ENCODE measurements around the gene CNTN5. TPM values are rescaled to one million over a fixed set of nuclear protein-coding genes. Genes with fewer than 3 reads are reported as not detected.

Gene CNTN5
- total RNA-seq, 3 donors from 2014 or later, result 0.35 TPM; not detected in 2

GRCh38 chr11:99307510-99308088, 286.9 kb downstream of the CNTN5 start:
- Histone ChIP-seq H3K9me3 (no peaks in the 10 kb centered on the region), H3K4me3 (no peak overlapping the region), H3K4me1 (ENCODE audit: low read depth) (no peaks in the 10 kb centered on the region), H3K36me3 (ENCODE audit: low read depth) (no peaks in the 10 kb centered on the region)
- DNase-seq (no peak), ATAC-seq (no peak)
- intact Hi-C loops (cut with DNase I, micrococcal nuclease), result no loop called here
- TF ChIP-seq, protein P1, sequence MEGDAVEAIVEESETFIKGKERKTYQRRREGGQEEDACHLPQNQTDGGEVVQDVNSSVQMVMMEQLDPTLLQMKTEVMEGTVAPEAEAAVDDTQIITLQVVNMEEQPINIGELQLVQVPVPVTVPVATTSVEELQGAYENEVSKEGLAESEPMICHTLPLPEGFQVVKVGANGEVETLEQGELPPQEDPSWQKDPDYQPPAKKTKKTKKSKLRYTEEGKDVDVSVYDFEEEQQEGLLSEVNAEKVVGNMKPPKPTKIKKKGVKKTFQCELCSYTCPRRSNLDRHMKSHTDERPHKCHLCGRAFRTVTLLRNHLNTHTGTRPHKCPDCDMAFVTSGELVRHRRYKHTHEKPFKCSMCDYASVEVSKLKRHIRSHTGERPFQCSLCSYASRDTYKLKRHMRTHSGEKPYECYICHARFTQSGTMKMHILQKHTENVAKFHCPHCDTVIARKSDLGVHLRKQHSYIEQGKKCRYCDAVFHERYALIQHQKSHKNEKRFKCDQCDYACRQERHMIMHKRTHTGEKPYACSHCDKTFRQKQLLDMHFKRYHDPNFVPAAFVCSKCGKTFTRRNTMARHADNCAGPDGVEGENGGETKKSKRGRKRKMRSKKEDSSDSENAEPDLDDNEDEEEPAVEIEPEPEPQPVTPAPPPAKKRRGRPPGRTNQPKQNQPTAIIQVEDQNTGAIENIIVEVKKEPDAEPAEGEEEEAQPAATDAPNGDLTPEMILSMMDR (IDR thresholded peaks at IDR 0.05), result no peak

DNA sequence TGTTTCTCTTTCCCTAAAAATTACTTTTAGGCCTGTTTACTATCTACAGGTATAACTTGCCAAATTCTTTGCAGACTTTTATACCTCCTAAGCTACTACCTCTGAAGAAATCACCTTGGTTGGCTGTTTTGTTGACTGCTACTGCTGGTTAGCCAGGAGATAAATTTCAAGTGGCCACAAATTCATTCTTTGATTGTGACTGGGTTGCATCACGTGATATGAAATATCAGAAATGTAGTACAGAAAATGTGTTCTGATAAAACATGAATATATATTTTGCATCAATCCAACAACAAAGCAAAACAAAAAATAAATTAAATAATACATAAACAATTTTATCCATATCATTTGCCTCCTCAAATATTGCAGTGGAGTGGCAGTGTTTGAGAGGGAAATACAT, 291.1 kb downstream of the CNTN5 start:
- no peaks in the 10 kb centered on the region for H3K36me3 ChIP-seq (ENCODE audit: low read depth)
- H3K4me3 ChIP-seq, result no peak overlapping the region
- intact Hi-C loops (cut with DNase I, micrococcal nuclease), result no loop called here
- no peaks in the 10 kb centered on the region for H3K9me3 ChIP-seq
- no peak for ATAC-seq
- H3K4me1 ChIP-seq (ENCODE audit: low read depth), result no peaks in the 10 kb centered on the region
- TF ChIP-seq, protein P1 (IDR thresholded peaks at IDR 0.05), result no peak
- DNase-seq, result no peak

DNA sequence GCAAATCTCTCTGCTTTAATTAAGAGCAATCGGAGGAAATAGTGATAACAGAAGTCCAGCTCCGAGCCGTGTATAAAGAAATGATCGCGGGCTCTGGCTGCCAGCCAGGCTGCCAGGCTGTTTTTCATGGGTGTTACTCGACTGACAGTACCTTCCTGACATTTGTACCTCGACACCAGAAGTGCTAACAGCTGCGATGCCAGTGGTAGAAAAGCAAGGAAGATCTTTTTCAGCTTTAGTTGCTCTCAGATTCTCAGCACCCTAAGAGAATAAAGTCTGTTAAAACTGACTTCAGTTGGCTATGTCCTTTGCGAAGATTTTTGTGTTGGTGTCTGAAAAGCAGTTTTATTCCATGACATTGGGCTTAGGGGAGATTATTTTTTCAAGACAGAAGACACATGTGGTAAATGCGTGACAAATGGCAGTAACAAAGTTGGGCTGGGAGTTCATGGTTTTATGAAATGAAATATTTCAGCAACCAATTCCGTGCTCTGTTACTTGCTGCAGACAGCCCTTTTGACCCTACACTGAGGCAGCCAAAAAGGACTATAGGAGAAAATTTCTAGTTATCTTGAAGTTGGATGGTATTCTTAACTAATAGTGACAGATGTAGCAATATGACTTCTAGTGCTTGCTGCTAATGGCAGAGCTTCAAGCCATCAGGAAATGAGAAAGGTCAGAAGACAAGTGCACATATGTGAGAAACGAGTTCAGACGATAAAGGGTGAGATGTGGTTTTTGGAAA, 296.2 kb downstream of the CNTN5 start:
- intact Hi-C loops (cut with DNase I, micrococcal nuclease), result no loop called here
- no peak overlapping the region for H3K4me3 ChIP-seq
- no peaks in the 10 kb centered on the region for H3K4me1 ChIP-seq (ENCODE audit: low read depth)
- no peak for ATAC-seq
- no peak for DNase-seq
- no peaks in the 10 kb centered on the region for H3K36me3 ChIP-seq (ENCODE audit: low read depth)
- TF ChIP-seq, protein P1 (IDR thresholded peaks at IDR 0.05), result no peak
- H3K9me3 ChIP-seq, result no peaks in the 10 kb centered on the region

DNA sequence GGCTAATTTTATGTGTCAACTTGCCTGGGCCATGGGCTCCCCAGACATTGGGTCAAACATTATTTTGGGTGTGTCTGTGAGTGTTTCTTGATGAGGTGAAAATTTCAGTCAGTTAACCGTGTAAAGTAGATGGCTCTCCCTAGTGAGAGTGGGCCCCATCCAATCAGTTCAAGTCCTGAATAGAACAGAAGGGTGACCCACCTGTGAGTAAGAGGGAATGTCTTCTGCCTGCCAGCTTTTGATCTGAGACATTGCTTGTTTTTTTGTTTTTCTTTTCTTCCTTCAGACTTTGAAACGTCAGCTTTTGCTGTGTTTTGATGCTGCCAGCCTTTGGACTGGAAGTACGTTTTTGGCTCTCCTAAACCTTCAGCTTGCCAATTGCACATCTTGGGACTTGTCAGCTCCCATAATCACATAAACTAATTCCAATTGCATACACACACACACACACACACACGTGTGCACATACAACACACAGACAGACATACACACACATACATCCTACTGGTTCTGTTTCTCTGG, 300.1 kb downstream of the CNTN5 start:
- intact Hi-C loops (cut with DNase I, micrococcal nuclease), result no loop called here
- TF ChIP-seq, protein P1 (IDR thresholded peaks at IDR 0.05), result no peak
- DNase-seq, result no peak
- no peak overlapping the region for H3K4me3 ChIP-seq
- H3K9me3 ChIP-seq, result no peaks in the 10 kb centered on the region
- H3K4me1 ChIP-seq (ENCODE audit: low read depth), result no peaks in the 10 kb centered on the region
- no peak for ATAC-seq
- H3K36me3 ChIP-seq (ENCODE audit: low read depth), result no peaks in the 10 kb centered on the region

- no peak for ATAC-seq
- Histone ChIP-seq H3K9me3 (no peaks in the 10 kb centered on the region), H3K36me3 (ENCODE audit: low read depth) (no peaks in the 10 kb centered on the region), H3K4me1 (ENCODE audit: low read depth) (no peaks in the 10 kb centered on the region), H3K4me3 (no peak overlapping the region)
- TF ChIP-seq, protein P1 (IDR thresholded peaks at IDR 0.05), result no peak
- DNase-seq, result no peak
- intact Hi-C loops (cut with DNase I, micrococcal nuclease), result no loop called here
Observed at GRCh38 chr11:99325847-99326246, 305.1 kb downstream of the CNTN5 start.

Measured in mucosa of descending colon (tissue), 3 donors.